Measurements from ENCODE around the gene SMTNL2. TPM values are rescaled to one million over a fixed set of nuclear protein-coding genes. Genes with fewer than 3 reads are reported as not detected.

The SMTNL2 gene
- total RNA-seq, 4 donors from 2014 or later, result 0.44 to 0.81 (median 0.67) TPM

DNA sequence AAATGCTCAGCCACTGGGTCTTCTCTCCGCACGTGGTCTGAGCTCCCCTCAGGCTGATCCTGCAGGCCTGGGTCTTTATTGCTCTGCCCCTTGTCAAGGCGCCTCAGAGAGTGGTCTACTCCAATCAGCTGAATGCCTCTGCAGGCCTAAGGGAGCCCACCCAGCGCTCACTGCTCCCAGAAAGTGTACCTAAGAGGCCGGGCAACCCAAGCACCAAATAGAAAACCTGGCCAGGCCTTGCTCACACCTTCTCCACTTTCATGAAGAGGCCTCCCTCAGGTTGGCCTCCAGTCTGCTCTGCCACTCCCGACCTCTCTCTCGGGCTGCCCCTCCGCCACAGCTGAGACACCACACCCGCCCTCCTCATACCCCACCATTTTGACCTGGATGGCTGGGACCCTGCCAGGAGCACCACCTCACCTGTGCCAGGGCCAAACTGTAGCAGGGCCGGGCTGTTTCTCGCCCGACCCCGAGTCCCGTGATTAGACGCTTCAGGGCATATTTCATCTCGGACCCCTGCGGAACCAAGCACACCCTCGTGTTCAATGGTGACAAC is 29.8 kb upstream of the SMTNL2 start:
- Histone ChIP-seq H3K27me3 (no peaks in the 10 kb centered on the region), H3K36me3 (peaks cover 19 to 25% of the 10 kb centered on the region in 2 donors), H3K4me1 (peaks cover 15 to 17% of the 10 kb centered on the region in 2 donors), H3K27ac (no peak overlapping the region), H3K4me3 (replicated peaks in 1 of 3) (peak overlapping the region; percentile 50 to 82 (median 75)), H3K9me3 (no peaks in the 10 kb centered on the region)
- 25 to 40% methylated on average over 9 to 10 of the region's 18 CpGs for WGBS, 2 donors
- no peak for DNase-seq
- TF ChIP-seq, protein P1, sequence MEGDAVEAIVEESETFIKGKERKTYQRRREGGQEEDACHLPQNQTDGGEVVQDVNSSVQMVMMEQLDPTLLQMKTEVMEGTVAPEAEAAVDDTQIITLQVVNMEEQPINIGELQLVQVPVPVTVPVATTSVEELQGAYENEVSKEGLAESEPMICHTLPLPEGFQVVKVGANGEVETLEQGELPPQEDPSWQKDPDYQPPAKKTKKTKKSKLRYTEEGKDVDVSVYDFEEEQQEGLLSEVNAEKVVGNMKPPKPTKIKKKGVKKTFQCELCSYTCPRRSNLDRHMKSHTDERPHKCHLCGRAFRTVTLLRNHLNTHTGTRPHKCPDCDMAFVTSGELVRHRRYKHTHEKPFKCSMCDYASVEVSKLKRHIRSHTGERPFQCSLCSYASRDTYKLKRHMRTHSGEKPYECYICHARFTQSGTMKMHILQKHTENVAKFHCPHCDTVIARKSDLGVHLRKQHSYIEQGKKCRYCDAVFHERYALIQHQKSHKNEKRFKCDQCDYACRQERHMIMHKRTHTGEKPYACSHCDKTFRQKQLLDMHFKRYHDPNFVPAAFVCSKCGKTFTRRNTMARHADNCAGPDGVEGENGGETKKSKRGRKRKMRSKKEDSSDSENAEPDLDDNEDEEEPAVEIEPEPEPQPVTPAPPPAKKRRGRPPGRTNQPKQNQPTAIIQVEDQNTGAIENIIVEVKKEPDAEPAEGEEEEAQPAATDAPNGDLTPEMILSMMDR (IDR thresholded peaks at IDR 0.05), result no peak
- TF ChIP-seq POLR2A (IDR thresholded peaks at IDR 0.05), result no peak
- intact Hi-C loops (cut with DNase I), result no loop called here

DNA sequence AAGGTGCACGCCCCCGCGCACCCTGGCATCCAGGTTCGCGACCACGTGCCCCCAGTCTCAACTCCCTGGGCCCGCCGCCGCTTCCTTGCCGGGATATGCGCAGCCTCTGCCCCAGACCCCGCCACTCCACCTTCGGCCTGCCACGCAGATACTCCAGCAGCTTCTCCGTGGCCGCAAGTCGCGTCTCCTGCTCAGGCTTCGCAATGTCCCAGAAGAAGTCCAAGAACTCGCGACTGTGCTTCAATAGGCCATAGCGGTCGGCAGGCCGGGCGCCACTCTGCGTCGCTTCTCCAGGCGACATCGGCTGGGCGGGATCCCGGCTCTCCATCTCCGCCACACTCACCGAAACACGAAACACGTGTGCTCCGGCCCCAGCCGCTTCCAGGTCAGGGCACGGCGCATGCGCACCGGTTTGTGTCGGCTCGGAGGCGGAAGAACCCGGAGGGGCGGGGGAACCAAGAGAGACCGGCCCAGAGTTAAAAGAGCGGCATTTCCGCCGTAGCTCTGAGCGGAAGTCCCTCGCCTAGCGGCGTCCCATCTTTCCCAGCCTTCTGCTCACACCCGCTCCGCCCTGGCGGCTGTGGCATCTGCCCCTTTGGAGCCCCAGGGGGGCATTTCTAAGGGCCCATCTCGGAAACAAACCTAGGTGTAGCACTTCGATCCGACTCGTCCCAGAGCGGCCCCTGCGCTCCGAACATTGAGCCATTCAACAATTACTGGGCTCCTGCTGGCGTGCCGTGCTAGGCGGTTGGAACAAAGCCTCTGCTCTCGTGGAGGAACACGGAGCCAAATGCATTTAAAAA is 29.1 kb upstream of the SMTNL2 start, which contains the start of gene MYBBP1A:
Gene MYBBP1A (minus strand): TSS at position 388 of the 803 bp plus-strand sequence. CDS start 60 bp downstream, at position 328.
- Histone ChIP-seq H3K36me3 (peaks cover 14 to 19% of the 10 kb centered on the region in 2 donors), H3K4me1 (peaks cover 15 to 17% of the 10 kb centered on the region in 2 donors), H3K9me3 (no peaks in the 10 kb centered on the region), H3K27me3 (no peaks in the 10 kb centered on the region), H3K27ac (peak within 1 kb of the TSS; percentile 43 to 80 (median 59)), H3K4me3 (replicated peaks in 1 of 3) (peak within 1 kb of the TSS; percentile 50 to 82 (median 75))
- intact Hi-C loops (cut with DNase I), result no loop called here
- TF ChIP-seq, protein P1 (IDR thresholded peaks at IDR 0.05), result peak in 3 of 6 experiments; percentile 20 to 45 (median 23)
- TF ChIP-seq POLR2A (IDR thresholded peaks at IDR 0.05), result peak in 1 of 2 donors; percentile 71
- peak; percentile 98 for DNase-seq
- WGBS, 2 donors, result 1% methylated on average over 18 to 20 of the region's 69 CpGs

DNA sequence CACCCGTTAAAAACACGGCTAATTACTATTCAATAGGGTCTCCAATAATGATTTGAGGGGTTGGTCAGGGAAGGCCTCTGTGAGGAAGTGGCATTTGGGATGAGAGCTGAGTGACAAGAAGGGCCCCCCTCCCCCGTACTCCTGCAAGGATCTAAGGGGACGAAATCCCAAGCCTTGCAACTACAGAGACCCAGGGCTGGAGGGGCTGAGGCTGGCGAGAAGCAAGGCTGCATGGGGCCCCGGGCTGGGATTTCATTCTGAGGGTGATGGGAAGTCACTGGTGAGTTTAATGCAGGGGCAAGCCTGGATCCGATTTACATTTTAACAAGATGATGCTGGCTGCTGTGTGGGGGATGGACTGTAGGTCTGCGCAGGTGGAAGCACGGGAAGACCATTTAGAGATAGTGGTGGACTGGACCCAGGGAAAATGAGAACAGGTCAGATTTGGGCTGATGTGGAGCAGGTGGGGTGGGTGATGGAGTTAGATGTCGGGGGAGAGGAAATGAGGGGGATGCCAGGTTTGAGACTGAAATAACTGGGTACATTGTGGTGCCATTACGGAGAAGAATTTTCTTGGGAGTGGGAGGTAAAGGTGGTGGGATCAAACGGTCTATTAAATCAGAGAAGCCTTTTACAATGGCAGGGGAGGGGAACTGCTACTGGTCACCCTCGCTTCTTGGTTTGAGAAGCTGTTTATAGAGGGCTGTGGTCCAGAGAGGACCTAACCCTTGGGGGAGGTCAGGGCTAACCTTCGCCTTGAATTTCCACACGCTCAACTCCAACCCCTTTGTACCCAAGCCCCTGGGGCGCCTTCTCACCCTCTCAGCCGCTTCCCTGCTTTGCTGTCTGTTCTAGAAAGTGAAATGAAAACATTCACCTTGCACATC is 28.2 kb upstream of the SMTNL2 start:
- 58 to 60% methylated on average over 17 of the region's 17 CpGs for WGBS, 2 donors
- no peaks in the 10 kb centered on the region for H3K9me3 ChIP-seq
- H3K4me3 ChIP-seq (replicated peaks in 1 of 3), result peak overlapping the region; percentile 50 to 82 (median 75)
- H3K36me3 ChIP-seq, result peaks cover 8 to 12% of the 10 kb centered on the region in 2 donors
- peaks cover 15 to 17% of the 10 kb centered on the region in 2 donors for H3K4me1 ChIP-seq
- intact Hi-C loops (cut with DNase I), result no loop called here
- DNase-seq, result no peak
- TF ChIP-seq POLR2A (IDR thresholded peaks at IDR 0.05), result no peak
- TF ChIP-seq, protein P1 (IDR thresholded peaks at IDR 0.05), result no peak
- peak overlapping the region in 2 of 3 donors; percentile 59 to 80 for H3K27ac ChIP-seq
- H3K27me3 ChIP-seq, result no peaks in the 10 kb centered on the region

DNA sequence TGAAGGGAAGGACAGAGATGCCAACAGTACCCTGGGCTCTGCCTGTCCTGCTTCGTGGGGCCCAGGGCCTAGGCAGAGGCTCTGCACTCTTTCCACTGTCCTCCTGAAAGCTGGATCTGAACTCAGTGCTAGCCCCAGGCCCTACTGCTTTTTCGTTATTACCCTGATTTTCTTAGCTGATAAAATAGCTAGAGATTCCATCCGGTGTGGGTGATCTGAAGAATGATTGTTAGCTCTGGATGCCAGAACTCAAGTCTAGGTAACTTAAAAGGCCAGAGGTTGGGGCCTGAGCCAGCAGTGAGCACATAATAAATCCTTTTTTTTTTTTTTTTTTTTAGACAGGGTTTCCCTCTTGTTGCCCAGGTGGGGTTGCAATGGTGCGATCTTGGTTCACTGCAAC is 27.3 kb upstream of the SMTNL2 start:
- H3K9me3 ChIP-seq, result no peaks in the 10 kb centered on the region
- 80 to 90% methylated on average over 4 of the region's 4 CpGs for WGBS, 2 donors
- no peak overlapping the region for H3K27ac ChIP-seq
- intact Hi-C loops (cut with DNase I), result no loop called here
- no peak for DNase-seq
- H3K27me3 ChIP-seq, result no peaks in the 10 kb centered on the region
- H3K36me3 ChIP-seq, result peaks cover 1 to 5% of the 10 kb centered on the region in 2 donors
- TF ChIP-seq, protein P1 (IDR thresholded peaks at IDR 0.05), result no peak
- no peak for TF ChIP-seq POLR2A (IDR thresholded peaks at IDR 0.05)
- H3K4me1 ChIP-seq, result peaks cover 15 to 17% of the 10 kb centered on the region in 2 donors
- no peak overlapping the region for H3K4me3 ChIP-seq (replicated peaks in 1 of 3)
